ENCODE measurements around the gene ICA1.

DNA sequence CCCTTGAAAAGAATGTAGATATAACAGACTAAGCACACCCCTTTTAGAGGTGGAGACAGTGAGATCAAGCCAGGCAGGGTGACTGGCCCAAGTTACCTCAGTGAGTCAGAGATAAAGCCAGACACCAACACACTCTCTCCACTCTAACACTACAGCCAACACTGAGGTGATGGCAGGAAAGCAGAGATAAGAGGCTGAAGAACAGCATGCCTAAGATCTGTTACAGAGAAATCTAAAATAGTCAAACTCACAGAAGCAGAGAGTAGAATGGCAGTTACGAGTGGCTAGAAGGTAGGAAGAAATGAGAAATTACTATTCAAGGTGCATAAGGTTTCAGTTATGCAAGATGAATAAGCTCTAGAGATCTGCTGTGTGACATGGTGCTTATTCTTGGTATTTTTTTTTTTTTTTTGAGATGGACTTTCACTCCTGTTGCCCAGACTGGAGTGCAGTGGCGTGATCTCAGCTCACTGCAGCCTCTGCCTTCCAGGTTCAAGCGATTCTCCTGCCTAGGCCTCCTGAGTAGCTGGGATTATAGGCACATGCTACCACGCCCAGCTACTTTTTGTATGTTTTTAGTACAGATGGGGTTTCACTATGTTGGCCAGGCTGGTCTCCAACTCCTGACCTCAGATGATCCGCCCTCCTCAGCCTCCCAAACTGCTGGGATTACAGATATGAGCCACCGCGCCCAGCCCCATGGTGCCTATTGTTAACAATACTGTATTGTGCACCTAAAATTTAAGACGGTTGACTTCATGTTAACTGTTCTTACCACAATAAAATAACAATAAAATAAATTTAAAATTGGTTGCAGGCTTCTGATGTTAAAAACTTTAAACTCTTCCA lies 28.7 kb downstream of the ICA1 start:
- TF ChIP-seq, protein P1, sequence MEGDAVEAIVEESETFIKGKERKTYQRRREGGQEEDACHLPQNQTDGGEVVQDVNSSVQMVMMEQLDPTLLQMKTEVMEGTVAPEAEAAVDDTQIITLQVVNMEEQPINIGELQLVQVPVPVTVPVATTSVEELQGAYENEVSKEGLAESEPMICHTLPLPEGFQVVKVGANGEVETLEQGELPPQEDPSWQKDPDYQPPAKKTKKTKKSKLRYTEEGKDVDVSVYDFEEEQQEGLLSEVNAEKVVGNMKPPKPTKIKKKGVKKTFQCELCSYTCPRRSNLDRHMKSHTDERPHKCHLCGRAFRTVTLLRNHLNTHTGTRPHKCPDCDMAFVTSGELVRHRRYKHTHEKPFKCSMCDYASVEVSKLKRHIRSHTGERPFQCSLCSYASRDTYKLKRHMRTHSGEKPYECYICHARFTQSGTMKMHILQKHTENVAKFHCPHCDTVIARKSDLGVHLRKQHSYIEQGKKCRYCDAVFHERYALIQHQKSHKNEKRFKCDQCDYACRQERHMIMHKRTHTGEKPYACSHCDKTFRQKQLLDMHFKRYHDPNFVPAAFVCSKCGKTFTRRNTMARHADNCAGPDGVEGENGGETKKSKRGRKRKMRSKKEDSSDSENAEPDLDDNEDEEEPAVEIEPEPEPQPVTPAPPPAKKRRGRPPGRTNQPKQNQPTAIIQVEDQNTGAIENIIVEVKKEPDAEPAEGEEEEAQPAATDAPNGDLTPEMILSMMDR (conservative IDR thresholded peaks at IDR 0.05; ENCODE audit: low read depth, low read length), result no peak
- TF ChIP-seq, protein P2, sequence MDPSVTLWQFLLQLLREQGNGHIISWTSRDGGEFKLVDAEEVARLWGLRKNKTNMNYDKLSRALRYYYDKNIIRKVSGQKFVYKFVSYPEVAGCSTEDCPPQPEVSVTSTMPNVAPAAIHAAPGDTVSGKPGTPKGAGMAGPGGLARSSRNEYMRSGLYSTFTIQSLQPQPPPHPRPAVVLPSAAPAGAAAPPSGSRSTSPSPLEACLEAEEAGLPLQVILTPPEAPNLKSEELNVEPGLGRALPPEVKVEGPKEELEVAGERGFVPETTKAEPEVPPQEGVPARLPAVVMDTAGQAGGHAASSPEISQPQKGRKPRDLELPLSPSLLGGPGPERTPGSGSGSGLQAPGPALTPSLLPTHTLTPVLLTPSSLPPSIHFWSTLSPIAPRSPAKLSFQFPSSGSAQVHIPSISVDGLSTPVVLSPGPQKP (IDR thresholded peaks at IDR 0.05; ENCODE audit: borderline replicate concordance, low read depth, low read length), result no peak
- TF ChIP-seq POLR2A (IDR thresholded peaks at IDR 0.05; ENCODE audit: low read depth, low read length) (no peak), NFE2L2 (IDR thresholded peaks at IDR 0.05; ENCODE audit: low read depth, low read length) (no peak), RAD21 (IDR thresholded peaks at IDR 0.05; ENCODE audit: low read length) (no peak), FOS (IDR thresholded peaks at IDR 0.05; ENCODE audit: low read depth, low read length) (no peak), BHLHE40 (IDR thresholded peaks at IDR 0.05; ENCODE audit: low read depth, low read length) (no peak), MAFK (IDR thresholded peaks at IDR 0.05; ENCODE audit: low read depth, low read length) (no peak), MXI1 (IDR thresholded peaks at IDR 0.05; ENCODE audit: borderline replicate concordance, low read depth, low read length) (no peak)
- TF ChIP-seq, protein P3, sequence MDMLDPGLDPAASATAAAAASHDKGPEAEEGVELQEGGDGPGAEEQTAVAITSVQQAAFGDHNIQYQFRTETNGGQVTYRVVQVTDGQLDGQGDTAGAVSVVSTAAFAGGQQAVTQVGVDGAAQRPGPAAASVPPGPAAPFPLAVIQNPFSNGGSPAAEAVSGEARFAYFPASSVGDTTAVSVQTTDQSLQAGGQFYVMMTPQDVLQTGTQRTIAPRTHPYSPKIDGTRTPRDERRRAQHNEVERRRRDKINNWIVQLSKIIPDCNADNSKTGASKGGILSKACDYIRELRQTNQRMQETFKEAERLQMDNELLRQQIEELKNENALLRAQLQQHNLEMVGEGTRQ (IDR thresholded peaks at IDR 0.05; ENCODE audit: low read depth, low read length), result no peak

All from IMR-90 (cell line).